ENCODE data around the gene FGGY. TPM values are rescaled to one million over a fixed set of nuclear protein-coding genes. Genes with fewer than 3 reads are reported as not detected.

FGGY gene
- total RNA-seq, 1 experiment from 2014 or later: 14.6 TPM

- H3K23ac ChIP-seq (ENCODE audit: insufficient read length, low read depth, low read length): no peak overlapping the region
- DNase-seq: no peak
- H2BK5ac ChIP-seq (ENCODE audit: insufficient read length, low read length): no peak overlapping the region
- no peak overlapping the region for H2BK12ac ChIP-seq (ENCODE audit: insufficient read length, low read depth, low read length)
- no peak overlapping the region for H3K18ac ChIP-seq (ENCODE audit: insufficient read length, low read depth, low read length)
- H3K27ac ChIP-seq (ENCODE audit: insufficient read length, low read depth, low read length): no peak overlapping the region
- peaks cover 5% of the 10 kb centered on the region for H3K4me1 ChIP-seq (ENCODE audit: insufficient read depth, low read length)
- H3K4me3 Mint-ChIP-seq: no peak overlapping the region
- H3K9ac ChIP-seq (ENCODE audit: extremely low read depth, insufficient read length, low read length): no peak overlapping the region
- H3K27me3 Mint-ChIP-seq (ENCODE audit: low read depth): no peaks in the 10 kb centered on the region
- no peak overlapping the region for H2BK20ac ChIP-seq (ENCODE audit: low read depth, low read length, poor library complexity, severe bottlenecking)
- no peak overlapping the region for H2BK120ac ChIP-seq (ENCODE audit: low read depth, low read length, poor library complexity, severe bottlenecking)
- no peak overlapping the region for H3K4ac ChIP-seq (ENCODE audit: low read depth, low read length)
- no peaks in the 10 kb centered on the region for H4K20me1 ChIP-seq (ENCODE audit: control insufficient read depth, insufficient read depth, insufficient read length)
- H3K27ac Mint-ChIP-seq: no peak overlapping the region
- no peak overlapping the region for H3T11ph ChIP-seq (ENCODE audit: low read length)
- no peak overlapping the region for H4K91ac ChIP-seq (ENCODE audit: insufficient read length, low read depth, low read length)
- no peak overlapping the region for H3K4me2 ChIP-seq (ENCODE audit: insufficient read depth, insufficient read length, low read length)
- no peak overlapping the region for H2AK5ac ChIP-seq (ENCODE audit: insufficient read length, low read length)
- H3K36me3 Mint-ChIP-seq (ENCODE audit: insufficient read depth in 1 of 3, low read depth in 3 of 3): peaks cover 3 to 22% (median 3%) of the 10 kb centered on the region in 3 experiments; a peak in 5 of 7 replicates
- H3K27me3 ChIP-seq (ENCODE audit: insufficient read depth, low read length): no peaks in the 10 kb centered on the region
- no peak overlapping the region for H2AFZ ChIP-seq (ENCODE audit: low read length)
- no peak for TF ChIP-seq CTCF (conservative IDR thresholded peaks at IDR 0.05)
- no peak overlapping the region for H2BK15ac ChIP-seq (ENCODE audit: low read depth, low read length)
- H3K79me2 ChIP-seq (ENCODE audit: insufficient read depth, low read length): no peaks in the 10 kb centered on the region
- no peaks in the 10 kb centered on the region for H3K79me1 ChIP-seq (ENCODE audit: insufficient read depth, low read depth, low read length, poor library complexity, severe bottlenecking)
- peaks cover 33 to 44% of the 10 kb centered on the region in 2 experiments for H3K4me1 Mint-ChIP-seq
- H4K5ac ChIP-seq (ENCODE audit: insufficient read length, low read depth, low read length): no peak overlapping the region
- H3K56ac ChIP-seq (ENCODE audit: insufficient read length, low read depth, low read length): no peak overlapping the region
- no peak overlapping the region for H4K8ac ChIP-seq (replicated peaks; ENCODE audit: insufficient read length, low read depth, low read length)
- H3K9me3 ChIP-seq (ENCODE audit: control insufficient read depth, low read depth, low read length): no peaks in the 10 kb centered on the region
- no CpG with 5 or more reads among the region's 4 CpGs for WGBS (ENCODE audit: extremely low coverage, insufficient read length, low lambda C conversion rate)
- no peaks in the 10 kb centered on the region for H3K23me2 ChIP-seq (ENCODE audit: insufficient read length, low read depth, low read length, poor library complexity, severe bottlenecking)
- no peak overlapping the region for H3K14ac ChIP-seq (ENCODE audit: insufficient read depth, low read length)
- H3K9me3 Mint-ChIP-seq: peaks cover 7 to 13% of the 10 kb centered on the region in 2 experiments
Measured at GRCh38 chr1:59442492-59442891, 145.6 kb downstream of the FGGY start.
